ENCODE data around the gene CD44.

CD44 gene

GRCh38 chr11:35166369-35167360, 27.7 kb downstream of the CD44 start:
- peaks cover 100% of the 10 kb centered on the region for H3K79me2 ChIP-seq (ENCODE audit: low read length)
- TF ChIP-seq CTCF (IDR thresholded peaks at IDR 0.05; ENCODE audit: low read depth, low read length) (no peak), EZH2phosphoT487 (IDR thresholded peaks at IDR 0.05; ENCODE audit: low read depth) (no peak)
- peaks cover 100% of the 10 kb centered on the region for H4K20me1 ChIP-seq (ENCODE audit: insufficient read depth, low read length)
- peak overlapping the region; percentile 0; the same call in 1 of the 2 replicates for H3K4me3 ChIP-seq (ENCODE audit: low read length)
- H3K27me3 ChIP-seq (ENCODE audit: low read depth, low read length) = no peaks in the 10 kb centered on the region
- peaks cover 72% of the 10 kb centered on the region for H3K36me3 ChIP-seq (replicated peaks; ENCODE audit: low read depth, low read length)
- H3K9me3 ChIP-seq (ENCODE audit: insufficient read depth, low read length) = no peaks in the 10 kb centered on the region
- peak overlapping the region; percentile 63 for H3K4me2 ChIP-seq (ENCODE audit: low read length)
- H2AFZ ChIP-seq (ENCODE audit: low read depth, low read length) = no peak overlapping the region
- 0 out of 2 replicates have a peak overlapping the region, but pooled peaks have one; percentile 4 for H3K9ac ChIP-seq (ENCODE audit: low read length)
- peaks cover 100% of the 10 kb centered on the region for H3K4me1 ChIP-seq (ENCODE audit: low read length)
- H3K27ac ChIP-seq (ENCODE audit: low read length) = peak overlapping the region; percentile 87

GRCh38 chr11:35167426-35167954, 28.5 kb downstream of the CD44 start:
- peaks cover 100% of the 10 kb centered on the region for H3K79me2 ChIP-seq (ENCODE audit: low read length)
- no peaks in the 10 kb centered on the region for H3K9me3 ChIP-seq (ENCODE audit: insufficient read depth, low read length)
- H3K4me2 ChIP-seq (ENCODE audit: low read length) = peak overlapping the region; percentile 63; the same call in 1 of the 2 replicates
- H3K36me3 ChIP-seq (replicated peaks; ENCODE audit: low read depth, low read length) = peaks cover 71% of the 10 kb centered on the region
- H3K9ac ChIP-seq (ENCODE audit: low read length) = no peak overlapping the region
- TF ChIP-seq CTCF (IDR thresholded peaks at IDR 0.05; ENCODE audit: low read depth, low read length) (no peak), EZH2phosphoT487 (IDR thresholded peaks at IDR 0.05; ENCODE audit: low read depth) (no peak)
- H2AFZ ChIP-seq (ENCODE audit: low read depth, low read length) = no peak overlapping the region
- H3K27me3 ChIP-seq (ENCODE audit: low read depth, low read length) = no peaks in the 10 kb centered on the region
- H3K4me1 ChIP-seq (ENCODE audit: low read length) = peaks cover 100% of the 10 kb centered on the region
- H3K4me3 ChIP-seq (ENCODE audit: low read length) = no peak overlapping the region
- peaks cover 100% of the 10 kb centered on the region for H4K20me1 ChIP-seq (ENCODE audit: insufficient read depth, low read length)
- peak overlapping the region; percentile 87 for H3K27ac ChIP-seq (ENCODE audit: low read length)

- Histone ChIP-seq H3K27me3 (ENCODE audit: low read depth, low read length) (no peaks in the 10 kb centered on the region), H3K36me3 (replicated peaks; ENCODE audit: low read depth, low read length) (peaks cover 69% of the 10 kb centered on the region), H3K4me3 (ENCODE audit: low read length) (no peak overlapping the region), H2AFZ (ENCODE audit: low read depth, low read length) (no peak overlapping the region), H3K9ac (ENCODE audit: low read length) (no peak overlapping the region), H3K4me1 (ENCODE audit: low read length) (peaks cover 100% of the 10 kb centered on the region), H3K4me2 (ENCODE audit: low read length) (peak overlapping the region; percentile 62; the same call in 1 of the 2 replicates), H3K9me3 (ENCODE audit: insufficient read depth, low read length) (no peaks in the 10 kb centered on the region), H3K79me2 (ENCODE audit: low read length) (peaks cover 100% of the 10 kb centered on the region), H3K27ac (ENCODE audit: low read length) (peak overlapping the region; percentile 87), H4K20me1 (ENCODE audit: insufficient read depth, low read length) (peaks cover 100% of the 10 kb centered on the region)
- TF ChIP-seq EZH2phosphoT487 (IDR thresholded peaks at IDR 0.05; ENCODE audit: low read depth) = no peak
- TF ChIP-seq CTCF (IDR thresholded peaks at IDR 0.05; ENCODE audit: low read depth, low read length) = no peak
These were observed 29.7 kb downstream of the CD44 start for GRCh38 chr11:35168671-35169070.

- Histone ChIP-seq H3K4me1 (ENCODE audit: low read length) (peaks cover 100% of the 10 kb centered on the region), H3K27ac (ENCODE audit: low read length) (peak overlapping the region; percentile 87; the same call in 1 of the 2 replicates)
These were observed 30.1 kb downstream of the CD44 start for GRCh38 chr11:35169112-35169511.

More at GRCh38 chr11:35169112-35169511, 30.1 kb downstream of the CD44 start:
- Histone ChIP-seq H3K79me2 (ENCODE audit: low read length) (peaks cover 100% of the 10 kb centered on the region), H3K9ac (ENCODE audit: low read length) (no peak overlapping the region), H3K4me3 (ENCODE audit: low read length) (no peak overlapping the region), H3K36me3 (replicated peaks; ENCODE audit: low read depth, low read length) (peaks cover 69% of the 10 kb centered on the region), H4K20me1 (ENCODE audit: insufficient read depth, low read length) (peaks cover 100% of the 10 kb centered on the region), H3K9me3 (ENCODE audit: insufficient read depth, low read length) (no peaks in the 10 kb centered on the region), H3K27me3 (ENCODE audit: low read depth, low read length) (no peaks in the 10 kb centered on the region), H2AFZ (ENCODE audit: low read depth, low read length) (no peak overlapping the region), H3K4me2 (ENCODE audit: low read length) (peak overlapping the region; percentile 62; the same call in 1 of the 2 replicates)
- TF ChIP-seq EZH2phosphoT487 (IDR thresholded peaks at IDR 0.05; ENCODE audit: low read depth) = no peak
- no peak for TF ChIP-seq CTCF (IDR thresholded peaks at IDR 0.05; ENCODE audit: low read depth, low read length)
